Hippocampal formation (tissue), 2 donors: ENCODE measurements around the gene NFASC.

Experiments used
- DNase-seq, 2 donors: peaks; one replicate each; lab custom pipeline; 2025; lab: John Stamatoyannopoulos, UW

NFASC gene

DNA sequence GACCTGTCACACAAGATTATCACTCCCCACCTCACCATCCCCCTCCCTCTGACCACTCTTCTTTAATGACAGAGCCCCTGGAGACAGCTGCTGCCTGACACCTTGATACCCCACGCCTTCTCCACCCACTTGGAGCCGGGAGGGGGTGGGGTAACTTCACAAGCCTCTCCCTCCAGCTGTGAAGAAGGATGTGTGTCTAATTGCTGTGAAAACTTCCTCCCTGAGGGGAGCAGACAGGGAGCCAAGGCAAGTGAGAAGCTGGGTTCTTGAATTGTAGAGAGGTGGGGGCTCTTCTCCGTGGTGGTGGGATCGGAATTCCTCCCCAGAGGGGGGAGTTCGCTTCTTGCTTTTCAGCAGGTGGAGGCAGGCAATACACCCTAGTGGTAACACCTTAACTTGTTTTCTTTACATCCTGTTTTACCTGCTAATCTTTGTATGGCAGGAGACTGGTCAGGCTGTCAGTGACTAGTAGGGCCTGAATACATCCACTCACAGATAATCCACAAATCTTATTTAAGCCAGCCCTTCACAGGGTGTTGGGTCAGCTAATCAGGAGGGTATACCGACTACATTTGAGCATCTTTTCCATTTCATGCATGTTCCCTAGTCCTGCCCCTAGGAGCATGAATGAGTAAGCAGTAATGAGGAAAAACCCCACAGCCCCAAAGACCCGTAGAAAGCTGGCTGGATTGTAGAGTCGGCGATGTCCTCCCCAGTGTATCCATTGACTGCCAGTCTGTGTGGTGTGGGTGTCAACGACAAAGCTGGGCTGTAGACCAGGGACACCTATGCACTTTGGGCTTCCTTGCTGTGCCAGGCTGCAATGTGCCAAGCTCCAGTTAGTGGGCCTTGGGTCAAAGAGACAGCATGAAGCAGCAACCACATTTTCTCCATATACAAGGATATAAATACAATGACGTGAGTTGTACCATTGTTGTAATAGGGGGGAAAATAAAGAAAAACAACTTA is 57.3 kb downstream of the NFASC start:
- DNase-seq = no peak

DNA sequence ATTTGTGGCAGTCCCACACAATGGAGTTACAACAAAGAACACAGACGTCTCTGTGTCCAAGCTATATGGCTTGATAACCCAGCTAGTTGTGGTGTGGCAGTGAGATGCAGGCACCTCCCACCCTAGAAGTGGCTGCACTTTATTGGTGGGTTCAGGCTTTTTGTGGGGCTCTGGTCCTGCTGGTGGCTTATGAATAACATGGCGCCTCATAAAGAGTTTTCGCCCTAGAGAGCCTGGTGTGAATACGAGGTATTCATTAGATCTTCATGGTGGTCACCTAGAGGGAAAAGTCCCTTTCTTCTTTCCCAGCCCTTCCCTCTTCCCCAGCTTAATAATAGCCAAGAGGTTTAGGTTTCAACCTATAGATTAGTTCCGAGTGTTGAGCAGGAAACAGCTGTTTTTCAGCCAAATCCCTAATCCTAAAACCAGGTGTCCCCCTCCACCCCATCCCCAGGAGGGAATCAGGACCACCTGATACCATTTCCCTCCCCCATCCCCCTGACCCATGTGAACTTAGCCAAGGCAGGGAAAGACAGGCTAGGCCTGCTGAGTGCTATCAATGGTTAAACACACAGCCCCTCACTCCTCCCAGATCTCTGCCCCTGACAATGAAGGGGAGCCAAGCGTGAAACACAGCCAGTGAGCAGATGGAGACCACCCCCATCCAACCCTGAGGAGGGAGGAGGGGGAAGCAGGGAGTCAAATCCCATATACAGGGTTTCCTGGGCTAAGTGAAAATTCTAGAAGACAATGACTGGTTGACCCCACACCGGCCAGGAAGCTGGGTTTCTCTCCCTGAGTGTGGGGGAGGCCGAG is 58.2 kb downstream of the NFASC start:
- no peak for DNase-seq

DNA sequence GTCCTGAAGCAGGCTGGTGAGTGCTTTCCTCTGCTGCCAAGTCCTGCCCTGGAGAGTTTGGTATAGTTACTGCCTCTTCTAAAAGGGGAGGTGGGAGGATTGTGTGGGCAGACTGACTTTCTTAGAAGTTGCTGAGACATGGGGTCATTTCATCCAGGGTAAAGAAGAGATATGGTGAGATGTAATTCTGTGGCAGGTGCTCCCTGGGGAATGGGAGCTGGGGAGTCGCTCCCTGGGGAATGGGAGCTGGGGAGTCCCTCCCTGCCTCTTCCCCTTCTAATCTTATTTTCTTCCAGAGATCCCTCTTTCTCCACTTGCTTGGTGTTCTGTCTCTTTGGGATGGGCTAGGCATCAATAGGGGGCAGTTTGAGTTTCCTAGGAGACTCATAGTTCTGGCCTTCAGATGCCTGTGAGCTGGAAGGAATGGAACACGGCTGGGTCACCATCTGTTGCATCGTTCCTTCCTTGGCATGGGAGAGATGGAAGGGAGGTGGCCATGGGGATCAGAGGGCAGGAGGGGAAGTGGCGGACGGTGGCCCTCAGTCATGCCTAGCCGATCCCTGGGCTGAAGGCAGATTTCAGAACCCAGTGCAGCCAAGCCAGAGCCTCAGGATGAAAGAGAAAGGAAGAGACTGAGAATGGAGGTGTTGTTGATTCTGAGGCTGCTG is 59.0 kb downstream of the NFASC start:
- DNase-seq = no peak

DNA sequence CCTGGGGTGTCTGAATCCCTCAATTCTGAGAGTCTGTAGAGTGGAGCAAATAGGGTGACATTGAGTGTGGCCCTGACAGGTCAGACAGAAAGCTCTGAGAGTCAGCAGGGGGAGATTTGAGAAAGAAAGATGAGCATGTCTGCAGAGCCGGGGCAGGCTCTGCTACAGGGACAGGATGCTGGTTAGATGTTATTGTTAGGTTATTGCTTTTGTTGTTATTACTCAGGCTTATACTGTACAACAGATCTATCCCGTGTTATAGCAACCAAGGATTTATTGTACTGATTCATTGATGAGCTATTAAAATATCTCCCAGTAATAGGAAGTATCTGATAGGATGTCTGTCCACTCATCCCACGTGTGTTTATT is 59.5 kb downstream of the NFASC start:
- DNase-seq = no peak

DNA sequence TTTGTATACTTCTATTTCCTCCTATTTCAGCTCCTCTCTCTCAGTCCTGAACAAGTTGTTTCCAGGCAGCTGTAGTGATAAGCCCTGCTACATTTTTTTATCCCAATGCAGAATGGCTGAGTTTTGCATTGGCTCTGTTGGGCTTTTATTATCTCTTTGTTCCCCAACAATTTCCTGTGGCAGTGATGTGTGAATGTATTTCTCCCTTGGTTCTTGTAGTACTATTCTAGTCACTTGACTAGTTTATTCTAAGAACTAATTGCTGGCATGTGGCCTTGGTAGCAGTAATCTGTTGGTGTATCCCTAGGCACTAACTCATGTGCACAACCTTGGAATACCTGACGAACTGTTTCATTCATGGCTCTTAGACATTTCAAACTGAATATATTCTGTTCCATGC is 60.7 kb downstream of the NFASC start:
- no peak for DNase-seq

DNA sequence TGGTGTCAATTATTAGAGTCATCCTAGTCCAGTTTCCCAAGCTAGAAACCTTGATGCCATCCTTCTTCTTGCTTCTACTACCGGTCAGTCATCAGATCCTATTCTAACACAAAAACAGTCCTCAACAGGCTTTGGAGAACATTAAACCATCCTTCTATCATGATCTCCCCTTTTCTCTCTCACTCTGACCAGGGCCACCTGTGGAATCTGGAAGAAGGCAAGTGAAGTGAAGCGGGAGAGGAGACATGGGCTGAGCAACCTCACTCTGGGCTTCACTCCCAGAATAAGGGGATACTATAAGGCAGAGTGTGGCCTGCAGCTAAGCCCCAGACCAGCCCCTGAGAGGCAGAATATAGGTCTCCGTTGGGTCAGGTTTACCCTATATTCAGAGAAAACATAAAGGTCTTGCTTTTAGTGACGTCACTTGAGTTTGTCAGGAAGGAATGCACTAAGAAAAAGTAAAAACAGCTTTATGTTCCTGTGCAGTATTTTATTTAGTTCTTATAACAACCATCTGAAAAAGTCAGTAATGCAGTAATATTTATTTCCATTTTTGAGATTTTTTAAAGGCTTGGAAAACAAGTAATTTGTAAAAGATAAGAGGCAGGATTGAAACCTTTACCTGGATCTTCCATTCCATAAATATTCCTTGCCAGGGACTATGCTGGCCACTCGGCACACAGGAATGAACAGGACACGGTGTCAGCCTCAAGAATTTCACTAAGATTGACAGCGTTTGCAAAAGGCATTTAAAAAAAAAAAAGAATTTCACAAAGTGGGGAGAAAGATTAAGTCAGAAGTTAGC is 61.3 kb downstream of the NFASC start:
- DNase-seq = no peak

DNA sequence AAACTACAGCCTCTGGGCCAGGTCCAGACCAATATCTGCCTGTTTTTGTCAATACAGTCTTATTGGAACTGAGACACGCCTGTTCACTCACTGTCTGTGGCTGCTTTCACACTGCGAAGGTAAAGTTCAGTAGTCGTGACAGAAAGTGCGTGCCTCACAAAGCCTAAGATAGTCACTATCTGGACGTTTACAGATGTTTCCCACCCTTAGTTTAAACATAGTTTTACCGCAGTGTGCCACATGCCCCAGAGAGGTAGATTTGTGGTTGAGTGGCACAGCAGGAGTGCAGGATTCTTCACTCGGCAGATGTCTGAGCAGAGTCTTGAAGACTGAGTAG is 61.9 kb downstream of the NFASC start:
- DNase-seq = no peak

DNA sequence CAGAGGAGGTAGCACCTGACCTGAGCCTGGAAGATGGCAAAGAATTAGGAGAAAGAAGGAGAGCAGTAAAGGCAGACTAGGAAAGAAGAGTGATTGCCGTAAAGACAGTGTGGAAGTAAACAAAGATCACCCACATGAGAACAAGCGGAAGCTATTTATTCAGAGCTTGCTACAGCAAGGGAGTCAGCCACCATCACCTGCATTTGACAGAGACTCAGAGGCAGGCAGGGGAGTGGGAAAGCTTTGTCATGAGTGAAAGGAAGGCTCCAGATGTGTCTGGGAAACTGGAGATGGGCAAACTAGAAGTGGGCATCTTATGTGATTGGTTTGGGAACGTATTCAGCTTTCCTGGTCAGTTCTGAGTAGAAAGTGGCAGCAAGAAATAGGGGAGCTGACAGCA is 64.5 kb downstream of the NFASC start:
- DNase-seq = no peak

DNA sequence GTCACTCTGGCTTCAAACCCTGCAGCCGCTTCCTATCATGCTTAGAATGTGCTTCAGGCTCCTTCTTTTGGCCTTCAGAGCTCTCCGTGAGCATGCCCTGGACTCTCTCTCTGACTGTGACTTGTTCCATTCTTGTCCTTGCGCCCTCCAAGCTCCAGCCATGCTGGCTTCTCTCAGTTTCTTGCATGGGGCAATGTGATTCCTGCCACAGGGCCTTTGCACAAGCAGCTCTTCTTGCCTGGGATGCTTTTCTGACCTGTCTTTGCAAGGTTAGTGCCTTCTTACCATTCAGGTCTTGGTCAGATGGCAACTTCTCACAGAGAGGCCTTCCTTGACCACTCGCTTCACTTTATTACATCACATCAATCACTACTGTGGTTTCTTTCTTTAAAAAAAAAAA is 66.1 kb downstream of the NFASC start:
- DNase-seq = no peak

DNA sequence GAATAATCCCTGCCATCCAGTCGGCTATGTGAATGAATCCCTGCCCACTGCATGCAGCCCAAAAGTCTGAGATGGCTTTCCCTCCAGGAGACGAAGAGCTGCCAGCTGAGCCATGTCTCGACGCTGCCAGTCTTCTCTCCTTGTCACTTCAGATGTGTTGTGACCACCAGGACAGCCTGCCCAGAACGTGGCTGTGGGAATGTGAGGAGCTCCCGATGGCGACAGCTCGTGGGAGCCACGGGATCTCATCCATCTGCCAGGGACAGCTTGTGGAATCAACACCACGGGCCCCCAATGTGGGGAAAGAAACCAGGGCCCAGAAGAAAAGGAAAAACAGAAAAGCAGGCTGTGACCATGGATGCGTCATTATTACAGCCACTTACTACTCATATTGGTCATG is 67.2 kb downstream of the NFASC start:
- DNase-seq = no peak

DNA sequence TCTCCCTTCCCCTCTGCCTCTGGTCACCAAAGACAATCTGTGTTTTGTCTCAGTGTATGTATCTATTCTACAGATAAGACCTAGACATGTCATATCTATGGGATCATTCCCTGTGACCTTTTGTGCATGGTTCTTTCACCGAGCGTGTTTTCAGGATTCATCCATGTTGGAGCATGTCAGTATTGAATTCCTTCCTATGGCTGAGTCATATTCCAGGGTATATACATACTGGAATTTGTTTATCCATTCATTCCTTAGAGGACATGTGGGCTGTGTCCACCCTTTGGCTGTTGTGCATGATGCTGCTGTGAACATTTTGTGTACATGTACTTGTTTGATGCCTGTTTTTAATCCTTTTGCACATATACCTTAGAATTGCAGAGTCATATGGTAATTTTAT is 69.9 kb downstream of the NFASC start:
- DNase-seq = no peak

DNA sequence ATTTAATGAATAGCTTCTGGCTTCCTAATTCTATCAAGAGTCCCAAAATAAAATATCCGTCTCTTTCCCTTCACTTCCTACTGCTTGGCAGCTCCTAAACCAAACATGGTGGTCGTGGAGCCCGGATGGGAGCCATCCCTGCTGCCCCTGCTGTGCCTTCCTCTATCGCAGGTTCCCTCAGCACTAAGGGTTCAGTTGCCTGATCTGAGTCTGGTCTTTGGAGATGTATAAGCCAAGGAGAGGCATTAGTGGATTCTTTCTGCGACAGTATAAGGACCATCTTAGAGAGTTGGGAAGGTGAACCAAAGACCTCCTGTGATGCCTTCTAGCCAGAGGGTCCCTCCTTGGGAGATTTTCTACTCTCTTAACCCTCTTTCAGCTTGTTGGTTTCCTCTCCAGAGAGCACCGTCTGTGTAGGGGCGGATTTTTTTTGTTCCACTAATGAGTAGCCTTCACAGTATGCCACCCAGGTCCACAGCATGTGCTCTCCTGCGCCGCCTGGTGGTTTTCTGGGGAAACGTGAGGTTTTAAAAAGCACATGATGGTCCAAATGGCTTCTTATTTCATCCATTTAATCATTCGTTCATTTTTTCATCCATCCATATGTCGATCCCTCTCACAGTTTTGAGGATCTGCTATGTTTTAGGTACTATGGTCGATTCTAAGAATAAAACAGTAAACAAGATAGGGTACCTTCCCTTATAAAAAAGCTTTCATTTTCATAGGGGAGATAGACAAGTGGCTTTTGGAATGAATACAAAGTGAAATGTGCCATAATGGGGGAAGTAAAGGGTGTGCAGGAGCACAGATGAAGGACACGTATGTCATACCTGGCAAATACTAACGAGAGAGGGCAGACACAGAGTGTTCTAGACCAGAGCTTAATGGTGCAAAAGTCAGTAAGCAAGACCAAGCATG is 71.0 kb downstream of the NFASC start:
- DNase-seq = peak; percentile 42 to 58

DNA sequence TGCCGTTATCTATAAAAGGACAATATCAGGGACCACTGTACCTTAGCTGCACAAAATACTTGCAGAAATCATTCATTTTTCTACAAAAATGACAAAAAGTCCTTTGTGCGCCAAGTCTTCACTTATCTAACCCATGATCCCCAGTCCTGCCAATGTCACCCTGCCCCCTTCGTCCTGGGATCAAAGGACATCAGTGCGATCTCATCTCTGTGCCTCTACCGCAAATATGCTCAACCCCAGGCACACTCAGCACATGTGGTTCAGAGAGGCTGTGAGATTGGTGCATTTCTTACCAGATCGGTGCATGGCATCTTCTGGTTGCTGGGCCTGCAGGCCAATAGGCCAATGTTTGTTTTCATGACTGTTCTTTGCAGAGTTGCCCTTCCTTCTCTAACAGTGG is 72.8 kb downstream of the NFASC start:
- no peak for DNase-seq

DNA sequence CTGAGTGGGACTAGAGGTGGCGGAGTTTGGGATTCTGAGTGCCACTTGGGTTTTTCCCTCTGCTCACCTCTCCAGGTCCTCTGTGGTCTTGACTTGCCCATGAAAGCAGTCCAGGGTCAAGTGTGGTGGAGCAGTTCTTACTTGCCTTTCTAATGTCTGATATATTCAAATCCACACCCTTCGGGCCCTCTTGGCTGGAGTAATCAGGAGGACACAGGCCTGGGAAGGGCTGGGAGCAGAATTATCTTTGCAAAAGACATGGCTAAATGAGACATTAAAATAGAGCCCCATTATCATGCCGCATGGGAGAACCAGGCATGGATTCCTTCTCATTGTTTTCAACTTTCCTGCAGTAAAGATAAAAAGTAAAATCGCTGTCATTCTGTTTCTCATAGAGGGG is 74.0 kb downstream of the NFASC start:
- no peak for DNase-seq

DNA sequence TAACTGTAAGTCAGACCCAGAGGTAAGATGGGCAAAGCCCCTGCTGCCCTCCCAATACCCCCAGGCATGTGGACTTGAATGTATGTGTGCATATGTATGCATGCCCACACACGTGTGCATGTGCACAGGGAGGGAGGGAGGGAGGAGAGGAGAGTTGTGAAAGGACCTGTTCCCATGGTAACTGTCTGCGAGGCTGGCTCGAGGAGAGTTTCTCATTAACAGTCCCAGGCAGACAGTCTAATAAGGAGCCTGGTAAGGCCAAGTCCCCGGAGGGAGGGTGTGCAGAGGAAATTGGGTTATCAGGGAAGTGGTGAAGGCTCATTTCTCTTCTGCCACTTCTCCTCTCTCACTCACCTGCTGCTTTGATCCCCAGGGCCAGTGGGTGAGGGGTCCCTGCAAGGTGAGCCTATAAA is 74.9 kb downstream of the NFASC start:
- DNase-seq = no peak

DNA sequence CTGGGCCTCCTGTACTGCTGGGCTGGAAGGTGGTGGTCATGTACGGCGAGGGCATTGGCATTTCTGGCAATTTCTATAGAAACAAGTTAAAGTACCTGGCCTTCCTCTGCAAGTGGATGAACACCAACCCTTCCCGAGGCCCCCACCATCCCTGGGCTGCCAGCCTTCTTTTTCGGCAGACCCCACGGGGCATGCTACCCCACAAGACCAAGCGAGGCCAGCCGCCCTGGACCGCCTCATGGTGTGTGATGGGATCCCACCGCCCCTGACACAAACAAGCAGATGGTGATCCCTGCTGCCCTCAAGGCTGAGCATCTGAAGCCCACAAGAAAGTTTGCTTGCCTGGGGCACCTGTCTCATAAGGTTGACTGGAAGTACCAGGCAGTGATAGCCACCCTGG is 76.0 kb downstream of the NFASC start:
- DNase-seq = no peak

DNA sequence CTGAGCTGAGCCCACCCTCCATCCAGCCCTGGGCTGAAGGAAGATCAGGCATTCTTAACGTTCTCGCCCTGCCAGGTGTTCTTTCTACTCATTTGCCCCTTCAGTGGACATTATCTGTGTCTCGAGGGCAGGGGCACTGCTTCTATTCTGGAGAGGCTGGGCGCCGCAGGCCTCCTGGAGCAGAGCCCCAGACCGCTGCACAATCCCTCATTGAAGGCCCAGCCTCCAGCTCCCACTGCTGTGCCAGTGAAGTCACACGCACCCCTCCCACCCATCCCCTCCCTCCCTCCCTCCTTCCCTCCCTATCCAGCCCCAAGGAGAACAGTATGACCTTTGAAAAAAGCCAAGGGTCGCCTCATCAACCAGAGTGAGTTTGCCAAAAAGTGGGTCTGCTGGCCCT is 76.7 kb downstream of the NFASC start:
- peak in 1 of 2 donors; percentile 44 for DNase-seq

DNA sequence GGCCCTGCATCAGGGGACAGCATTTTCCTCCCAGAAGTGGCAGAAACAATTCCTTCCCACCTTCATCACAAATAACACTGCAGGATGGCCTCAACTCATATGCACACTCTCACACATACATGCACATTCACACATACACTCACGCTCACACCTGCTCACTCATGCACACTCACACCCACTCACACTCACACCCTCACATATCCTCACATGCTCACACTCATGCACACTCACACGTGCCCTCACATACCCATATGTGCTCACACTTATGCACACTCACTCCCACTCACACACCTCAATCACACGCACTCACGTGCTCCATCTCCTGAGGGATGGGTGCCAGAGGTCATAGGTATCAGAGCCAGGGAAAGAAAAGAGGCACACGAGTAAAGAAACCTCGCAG is 77.1 kb downstream of the NFASC start:
- DNase-seq = no peak

DNA sequence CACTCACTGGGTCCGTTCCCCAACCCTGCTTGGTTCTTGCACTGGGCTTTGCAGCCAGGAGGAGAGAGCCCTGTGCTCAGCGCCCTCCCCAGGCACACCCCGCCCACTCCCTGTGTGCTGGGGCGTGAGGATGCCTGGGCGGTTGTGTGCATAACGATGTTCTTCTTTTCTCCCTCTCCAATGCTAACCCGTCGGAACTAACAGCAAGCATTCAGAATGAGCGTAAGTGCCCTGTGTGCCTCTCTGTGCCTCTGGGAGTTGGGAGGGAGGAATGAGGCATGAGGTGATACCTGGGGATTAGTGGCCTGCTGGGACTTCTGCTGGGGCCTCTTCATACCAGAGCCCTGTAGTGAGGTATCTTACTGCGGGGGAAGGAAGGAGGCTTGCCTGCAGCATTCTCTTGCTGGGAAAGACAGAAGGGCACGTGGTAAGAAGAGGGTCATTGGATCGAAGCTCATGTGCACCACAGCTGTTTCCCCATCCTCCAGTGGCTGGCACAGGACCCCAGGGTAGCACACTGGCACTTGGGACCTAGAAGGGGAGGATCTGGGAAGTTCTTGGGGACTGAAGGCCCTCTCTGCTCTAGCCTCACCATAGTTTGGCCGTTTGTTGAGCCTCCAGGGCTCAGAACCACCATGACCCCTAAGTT is 79.8 kb downstream of the NFASC start:
- DNase-seq = no peak
